OCI-LY7 (cell line): Measurements from ENCODE around the gene ZXDC. TPM values are rescaled to one million over a fixed set of nuclear protein-coding genes. Genes with fewer than 3 reads are reported as not detected.

ENCODE experiments used
- BruUV-seq: library from RNA; stranded (reverse); fragments of 400-500 nt; replicated peaks from 2 replicates; lab custom pipeline; 2021; lab: Mats Ljungman, UMichigan
- CTCF ChIA-PET: fragments of 300-600 bp; sonication (Branson Sonifier 250); formaldehyde crosslinking; loops from one replicate; lab custom pipeline; 2022; ENCODE audit warnings: antibody characterized with exemption; ENCODE audit not compliant: unreplicated experiment; lab: Charles Lee
- POLR2A ChIA-PET: fragments of 300-600 bp; sonication (Branson Sonifier 250); formaldehyde crosslinking; loops from one replicate; lab custom pipeline; 2022; ENCODE audit warnings: antibody characterized with exemption; lab: Charles Lee
- DNase-seq: peaks from one replicate; pipeline ENCODE4 v3.0.0-alpha.2; 2015; ENCODE audit warnings: low spot score
- H2AFZ ChIP-seq: fragments of 200-600 bp; sonication (generic), shearing (Covaris generic); 2 replicates; pipeline ENCODE4 v1.6.1; 2014; ENCODE audit warnings: mild to moderate bottlenecking, antibody characterized with exemption, low read length, moderate library complexity
- H3K27ac ChIP-seq: fragments of 200-600 bp; sonication (generic); 2 replicates; pipeline ENCODE4 v1.5.1; 2014; ENCODE audit warnings: mixed run types, low read depth, mild to moderate bottlenecking, moderate library complexity, low read length, inconsistent platforms; ENCODE audit not compliant: poor library complexity, severe bottlenecking
- H3K36me3 ChIP-seq: fragments of 200-600 bp; sonication (generic); 2 replicates; pipeline ENCODE4 v1.6.1; 2014; ENCODE audit warnings: mild to moderate bottlenecking, antibody characterized with exemption, low read length, moderate library complexity, mixed read lengths; ENCODE audit not compliant: insufficient read depth
- H3K4me1 ChIP-seq: fragments of 200-600 bp; sonication (generic); 2 replicates; pipeline ENCODE4 v1.5.1; 2014; ENCODE audit warnings: mild to moderate bottlenecking, low read length; ENCODE audit not compliant: insufficient read depth, poor library complexity, severe bottlenecking
- H3K4me2 ChIP-seq: fragments of 200-600 bp; sonication (generic); 2 replicates; pipeline ENCODE4 v1.6.1; 2014; ENCODE audit warnings: mild to moderate bottlenecking, low read length
- H3K4me3 ChIP-seq: fragments of 200-600 bp; sonication (generic); 2 replicates; pipeline ENCODE4 v1.5.1; 2014; ENCODE audit warnings: mild to moderate bottlenecking, low read depth, low read length; ENCODE audit not compliant: poor library complexity, severe bottlenecking
- H3K79me2 ChIP-seq: fragments of 200-600 bp; sonication (generic); 2 replicates; pipeline ENCODE4 v1.6.1; 2016; ENCODE audit warnings: low read depth, mild to moderate bottlenecking, low read length, moderate library complexity, mixed read lengths; ENCODE audit not compliant: insufficient read depth
- H3K9me2 ChIP-seq: fragments of 200-600 bp; sonication (generic); 2 replicates; pipeline ENCODE4 v1.6.1; 2016; ENCODE audit warnings: mild to moderate bottlenecking, low read length, mixed read lengths; ENCODE audit not compliant: insufficient read depth
- H3K9me3 ChIP-seq: fragments of 200-600 bp; sonication (generic); 2 replicates; pipeline ENCODE4 v1.6.1; 2014; ENCODE audit warnings: mild to moderate bottlenecking, mixed run types, low read length, mixed read lengths
- H4K20me1 ChIP-seq: fragments of 200-600 bp; sonication (generic); 2 replicates; pipeline ENCODE4 v1.6.1; 2014; ENCODE audit warnings: mild to moderate bottlenecking, antibody characterized with exemption, low read length, moderate library complexity, mixed read lengths; ENCODE audit not compliant: insufficient read depth
- CTCF ChIP-seq: fragments of 200-600 bp; sonication (generic); conservative IDR thresholded peaks from 2 replicates; pipeline ENCODE4 v1.5.1; 2014; ENCODE audit warnings: mild to moderate bottlenecking, antibody characterized with exemption, low read length, moderate library complexity, mixed read lengths
- EZH2phosphoT487 ChIP-seq: fragments of 200-600 bp; sonication (generic); IDR thresholded peaks from 2 replicates; pipeline ENCODE4 v1.6.1; 2018; ENCODE audit warnings: low read depth, borderline replicate concordance, mild to moderate bottlenecking, mixed run types, antibody characterized with exemption, low read length, moderate library complexity, mixed read lengths
- intact Hi-C: fragments of 100-400 bp; cut with micrococcal nuclease; formaldehyde crosslinking; loops from one replicate; pipeline ENCODE4 v1.10.0; 2022; ENCODE audit not compliant: unreplicated experiment
- total RNA-seq, 2 experiments: library from RNA; depleted of rRNA in 1 of 2; stranded (reverse); fragments of >200 nt in 1 of 2; shearing (Covaris generic) in 1 of 2; gene quantifications; 2 replicates each; pipeline ENCODE4 v1.2.3, GENCODE V29; 2014 to 2022

The ZXDC gene
- total RNA-seq, 2 experiments from 2014 or later = 32.2 to 34.9 TPM

- H3K4me2 ChIP-seq = no peak overlapping the region
- H3K9me3 ChIP-seq = 0 out of 2 replicates have a peak, but pooled peaks cover 7% of the 10 kb centered on the region
- H3K4me3 ChIP-seq = no peak overlapping the region
- TF ChIP-seq CTCF (no peak), EZH2phosphoT487 (no peak)
- H2AFZ ChIP-seq = no peak overlapping the region
- no peaks in the 10 kb centered on the region for H4K20me1 ChIP-seq
- no peak overlapping the region for H3K27ac ChIP-seq
- ChIA-PET POLR2A (no interaction called here), CTCF (interaction anchor here (0.6 kb wide), 1 partner anchor 291 kb away, joined by 3 read pairs; no protein-coding TSS in a partner anchor)
- intact Hi-C loops = no loop called here
- H3K9me2 ChIP-seq = no peaks in the 10 kb centered on the region
- DNase-seq = no peak
- H3K4me1 ChIP-seq = no peaks in the 10 kb centered on the region
- H3K36me3 ChIP-seq = no peaks in the 10 kb centered on the region
- no TSS peak for BruUV-seq
- no peaks in the 10 kb centered on the region for H3K79me2 ChIP-seq
These were observed 50.9 kb downstream of the ZXDC start for GRCh38 chr3:126424751-126425150.

- BruUV-seq = no TSS peak
- no peaks in the 10 kb centered on the region for H3K9me2 ChIP-seq
- H3K9me3 ChIP-seq = 0 out of 2 replicates have a peak, but pooled peaks cover 7% of the 10 kb centered on the region
- no peaks in the 10 kb centered on the region for H3K36me3 ChIP-seq
- no peaks in the 10 kb centered on the region for H3K79me2 ChIP-seq
- H2AFZ ChIP-seq = no peak overlapping the region
- no peak for DNase-seq
- H3K27ac ChIP-seq = no peak overlapping the region
- TF ChIP-seq EZH2phosphoT487 (no peak), CTCF (no peak)
- POLR2A ChIA-PET = no interaction called here
- CTCF ChIA-PET = no interaction called here
- intact Hi-C loops = no loop called here
- H3K4me3 ChIP-seq = no peak overlapping the region
- H4K20me1 ChIP-seq = no peaks in the 10 kb centered on the region
- no peaks in the 10 kb centered on the region for H3K4me1 ChIP-seq
- H3K4me2 ChIP-seq = no peak overlapping the region
These were observed 51.5 kb downstream of the ZXDC start for GRCh38 chr3:126424039-126424717.
